Cardiac septum (tissue), 1 donor: ENCODE data around the gene HDDC3. TPM values are rescaled to one million over a fixed set of nuclear protein-coding genes. Genes with fewer than 3 reads are reported as not detected.

ENCODE experiments used
- DNase-seq: peaks from one replicate; pipeline ENCODE4 v3.0.0-alpha.2; 2020; ENCODE audit warnings: low spot score
- intact Hi-C: fragments of 100-400 bp; cut with DNase I; formaldehyde crosslinking; loops from one replicate; pipeline ENCODE4 v1.14.0; 2022
- total RNA-seq: library from RNA; stranded (reverse); fragmentation: NEBNext Ultra II Directional; extraction: Animal tissue kit (Norgen Biotek cat#: 25700); gene quantifications from one replicate; pipeline ENCODE4 v1.2.1, GENCODE V29; 2021
- donor health status: DM: no; HTN: no; CAD: no.

The HDDC3 gene
- total RNA-seq, 1 donor from 2014 or later, result 11.8 TPM

DNA sequence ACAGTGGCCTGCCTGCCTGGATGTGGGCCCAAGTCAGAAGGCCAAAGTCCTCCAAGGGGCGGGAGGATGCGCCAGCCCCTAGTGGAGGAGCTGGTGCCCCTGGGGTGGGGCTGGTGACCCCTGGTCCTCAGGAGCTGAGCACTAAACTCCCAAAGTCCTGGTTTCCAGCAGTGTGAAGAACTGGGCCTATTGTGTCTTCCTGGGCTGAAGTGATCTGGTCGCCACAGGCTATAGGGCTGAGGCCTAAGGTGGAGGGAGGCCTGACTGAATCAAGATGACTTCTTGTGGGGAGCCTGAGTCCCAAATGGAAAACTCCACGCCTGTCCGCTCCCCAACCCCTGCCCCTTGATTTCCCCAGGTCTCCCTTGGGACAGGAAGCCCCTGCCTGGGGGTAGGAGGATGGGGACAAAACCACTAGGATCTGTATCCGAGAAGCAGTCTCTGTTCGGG, 48.8 kb downstream of the HDDC3 start:
- intact Hi-C loops, result loop anchor here (10.0 kb wide), 1 partner anchor 389 kb away; no protein-coding TSS in a partner anchor
- no peak for DNase-seq

DNA sequence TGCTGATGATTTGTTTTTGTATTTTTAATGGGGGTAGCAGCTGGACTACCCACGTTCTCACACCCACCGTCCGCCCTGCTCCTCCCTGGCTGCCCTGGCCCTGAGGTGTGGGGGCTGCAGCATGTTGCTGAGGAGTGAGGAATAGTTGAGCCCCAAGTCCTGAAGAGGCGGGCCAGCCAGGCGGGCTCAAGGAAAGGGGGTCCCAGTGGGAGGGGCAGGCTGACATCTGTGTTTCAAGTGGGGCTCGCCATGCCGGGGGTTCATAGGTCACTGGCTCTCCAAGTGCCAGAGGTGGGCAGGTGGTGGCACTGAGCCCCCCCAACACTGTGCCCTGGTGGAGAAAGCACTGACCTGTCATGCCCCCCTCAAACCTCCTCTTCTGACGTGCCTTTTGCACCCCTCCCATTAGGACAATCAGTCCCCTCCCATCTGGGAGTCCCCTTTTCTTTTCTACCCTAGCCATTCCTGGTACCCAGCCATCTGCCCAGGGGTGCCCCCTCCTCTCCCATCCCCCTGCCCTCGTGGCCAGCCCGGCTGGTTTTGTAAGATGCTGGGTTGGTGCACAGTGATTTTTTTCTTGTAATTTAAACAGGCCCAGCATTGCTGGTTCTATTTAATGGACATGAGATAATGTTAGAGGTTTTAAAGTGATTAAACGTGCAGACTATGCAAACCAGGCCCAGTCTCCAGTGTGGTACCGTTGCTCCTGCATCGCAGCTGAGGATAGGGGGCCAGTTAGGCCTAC, 49.4 kb downstream of the HDDC3 start:
- DNase-seq, result no peak
- intact Hi-C loops, result loop anchor here (10.0 kb wide), 1 partner anchor 388 kb away; no protein-coding TSS in a partner anchor

DNA sequence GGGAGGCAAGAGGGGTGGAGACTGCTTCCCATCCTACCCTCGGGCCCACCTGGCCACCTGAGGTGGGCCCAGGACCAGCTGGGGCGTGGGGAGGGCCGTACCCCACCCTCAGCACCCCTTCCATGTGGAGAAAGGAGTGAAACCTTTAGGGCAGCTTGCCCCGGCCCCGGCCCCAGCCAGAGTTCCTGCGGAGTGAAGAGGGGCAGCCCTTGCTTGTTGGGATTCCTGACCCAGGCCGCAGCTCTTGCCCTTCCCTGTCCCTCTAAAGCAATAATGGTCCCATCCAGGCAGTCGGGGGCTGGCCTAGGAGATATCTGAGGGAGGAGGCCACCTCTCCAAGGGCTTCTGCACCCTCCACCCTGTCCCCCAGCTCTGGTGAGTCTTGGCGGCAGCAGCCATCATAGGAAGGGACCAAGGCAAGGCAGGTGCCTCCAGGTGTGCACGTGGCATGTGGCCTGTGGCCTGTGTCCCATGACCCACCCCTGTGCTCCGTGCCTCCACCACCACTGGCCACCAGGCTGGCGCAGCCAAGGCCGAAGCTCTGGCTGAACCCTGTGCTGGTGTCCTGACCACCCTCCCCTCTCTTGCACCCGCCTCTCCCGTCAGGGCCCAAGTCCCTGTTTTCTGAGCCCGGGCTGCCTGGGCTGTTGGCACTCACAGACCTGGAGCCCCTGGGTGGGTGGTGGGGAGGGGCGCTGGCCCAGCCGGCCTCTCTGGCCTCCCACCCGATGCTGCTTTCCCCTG, 50.2 kb downstream of the HDDC3 start:
- intact Hi-C loops, result loop anchor here (10.0 kb wide), 1 partner anchor 387 kb away; no protein-coding TSS in a partner anchor
- DNase-seq, result no peak

DNA sequence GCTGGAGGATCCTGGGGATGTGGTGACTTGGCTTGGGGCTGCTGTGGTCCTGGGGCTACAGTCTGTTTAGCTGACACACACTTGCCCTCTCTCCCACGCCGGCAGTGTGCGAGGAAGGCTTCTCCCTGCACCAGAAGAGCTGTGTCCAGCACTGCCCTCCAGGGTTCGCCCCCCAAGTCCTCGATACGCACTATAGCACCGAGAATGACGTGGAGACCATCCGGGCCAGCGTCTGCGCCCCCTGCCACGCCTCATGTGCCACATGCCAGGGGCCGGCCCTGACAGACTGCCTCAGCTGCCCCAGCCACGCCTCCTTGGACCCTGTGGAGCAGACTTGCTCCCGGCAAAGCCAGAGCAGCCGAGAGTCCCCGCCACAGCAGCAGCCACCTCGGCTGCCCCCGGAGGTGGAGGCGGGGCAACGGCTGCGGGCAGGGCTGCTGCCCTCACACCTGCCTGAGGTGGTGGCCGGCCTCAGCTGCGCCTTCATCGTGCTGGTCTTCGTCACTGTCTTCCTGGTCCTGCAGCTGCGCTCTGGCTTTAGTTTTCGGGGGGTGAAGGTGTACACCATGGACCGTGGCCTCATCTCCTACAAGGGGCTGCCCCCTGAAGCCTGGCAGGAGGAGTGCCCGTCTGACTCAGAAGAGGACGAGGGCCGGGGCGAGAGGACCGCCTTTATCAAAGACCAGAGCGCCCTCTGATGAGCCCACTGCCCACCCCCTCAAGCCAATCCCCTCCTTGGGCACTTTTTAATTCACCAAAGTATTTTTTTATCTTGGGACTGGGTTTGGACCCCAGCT, 51.0 kb downstream of the HDDC3 start:
- intact Hi-C loops, result loop anchor here (10.0 kb wide), 1 partner anchor 387 kb away; no protein-coding TSS in a partner anchor
- DNase-seq, result no peak

DNA sequence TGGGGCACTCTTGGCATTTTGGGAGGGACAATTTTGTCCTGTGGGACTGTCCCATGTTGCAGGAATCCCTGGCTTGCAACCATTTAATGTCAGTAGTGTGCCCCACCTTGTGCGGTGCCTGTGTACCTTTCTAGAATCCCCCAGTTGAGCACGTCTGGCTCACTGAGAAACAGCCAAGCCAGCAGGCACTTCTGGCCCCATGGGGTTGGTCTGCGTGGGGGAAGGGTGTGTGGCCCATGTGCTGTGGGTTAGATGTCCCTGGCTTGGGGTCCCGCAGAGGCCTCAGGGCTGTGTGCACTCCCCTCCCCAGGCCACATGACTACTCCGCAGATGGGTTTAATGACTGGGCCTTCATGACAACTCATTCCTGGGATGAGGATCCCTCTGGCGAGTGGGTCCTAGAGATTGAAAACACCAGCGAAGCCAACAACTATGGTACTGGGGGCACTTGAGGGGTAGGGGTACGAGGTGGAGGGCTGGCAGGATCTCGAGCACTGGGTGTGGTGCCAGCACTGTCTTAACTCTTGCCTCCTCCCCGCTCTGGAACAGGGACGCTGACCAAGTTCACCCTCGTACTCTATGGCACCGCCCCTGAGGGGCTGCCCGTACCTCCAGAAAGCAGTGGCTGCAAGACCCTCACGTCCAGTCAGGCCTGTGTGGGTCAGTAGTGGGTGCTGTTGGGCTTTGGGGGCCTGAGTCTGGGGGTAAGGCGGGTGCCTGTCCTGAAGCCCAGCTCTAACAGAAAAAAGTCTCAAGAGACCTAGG, 51.8 kb downstream of the HDDC3 start:
- intact Hi-C loops, result loop anchor here (10.0 kb wide), 1 partner anchor 386 kb away; no protein-coding TSS in a partner anchor
- no peak for DNase-seq

Other genes starting within 250 kb of the HDDC3 start
- 0.75 TPM for gene BLM, start 215.2 kb downstream of the HDDC3 start, total RNA-seq
- gene FURIN, start 64.0 kb downstream of the HDDC3 start, total RNA-seq, result 43.9 TPM
- 16.2 TPM for gene FES, start 48.0 kb downstream of the HDDC3 start, total RNA-seq
- 73.3 TPM for gene MAN2A2, start 29.2 kb downstream of the HDDC3 start, total RNA-seq
- 27.2 TPM for gene UNC45A, start 2.7 kb upstream of the HDDC3 start, total RNA-seq
- 10.8 TPM for gene RCCD1, start 22.3 kb upstream of the HDDC3 start, total RNA-seq
- 3.1 TPM for gene PRC1, start 62.0 kb upstream of the HDDC3 start, total RNA-seq
- gene VPS33B, start 90.0 kb upstream of the HDDC3 start, total RNA-seq, result 6.8 TPM
- gene SV2B, start 167.7 kb upstream of the HDDC3 start, total RNA-seq, result 3.7 TPM